SK-N-SH treated with all-trans-retinoic acid at 6 μM for 48 hours (cell line): ENCODE measurements around the gene TMEFF2.

Source experiments
- ISL1 ChIP-seq: fragments of 250-450 bp; sonication (Bioruptor Pico); IDR thresholded peaks from 2 replicates; pipeline ENCODE4 v2.1.2; 2022; ENCODE audit warnings: mild to moderate bottlenecking, moderate library complexity
- OSR1 ChIP-seq: fragments of 250-450 bp; sonication (Bioruptor Pico); IDR thresholded peaks from 2 replicates; pipeline ENCODE4 v1.8.0; 2022; ENCODE audit warnings: moderate library complexity, mild to moderate bottlenecking, inconsistent platforms
- PPARA ChIP-seq: fragments of 250-450 bp; sonication (Bioruptor Pico); IDR thresholded peaks from 2 replicates; pipeline ENCODE4 v1.5.0; 2020; ENCODE audit warnings: mild to moderate bottlenecking, borderline replicate concordance
- RARB ChIP-seq: fragments of 250-450 bp; sonication (Bioruptor Pico); IDR thresholded peaks from 2 replicates; pipeline ENCODE4 v1.8.0; 2021; ENCODE audit warnings: mild to moderate bottlenecking, moderate library complexity
- TOX ChIP-seq: fragments of 250-450 bp; sonication (Bioruptor Pico); IDR thresholded peaks from 2 replicates; pipeline ENCODE4 v1.8.0; 2021; ENCODE audit warnings: mild to moderate bottlenecking, moderate library complexity, borderline replicate concordance
- ZC3H10 ChIP-seq: fragments of 250-450 bp; sonication (Bioruptor Pico); IDR thresholded peaks from 2 replicates; pipeline ENCODE4 v1.5.1; 2021; ENCODE audit warnings: mild to moderate bottlenecking, moderate library complexity
- ZNF565 ChIP-seq: fragments of 450-650 bp; formaldehyde crosslinking; conservative IDR thresholded peaks from 2 replicates; pipeline ENCODE4 v1.5.0; 2020; ENCODE audit warnings: low read depth, mild to moderate bottlenecking, moderate library complexity
- ZNF70 ChIP-seq: fragments of 450-650 bp; formaldehyde crosslinking; IDR thresholded peaks from 2 replicates; pipeline ENCODE4 v1.5.0; 2020; ENCODE audit warnings: mild to moderate bottlenecking, moderate library complexity
- ZNF8 ChIP-seq: fragments of 450-650 bp; formaldehyde crosslinking; IDR thresholded peaks from 2 replicates; pipeline ENCODE4 v1.5.0; 2020; ENCODE audit warnings: mild to moderate bottlenecking, moderate library complexity
- TF ChIP-seq, protein P1 (sequence below): fragments of 250-450 bp; sonication (Bioruptor Pico); IDR thresholded peaks from 2 replicates; pipeline ENCODE4 v1.5.1; 2021; ENCODE audit warnings: mild to moderate bottlenecking, moderate library complexity
- TF ChIP-seq, protein P2 (sequence below): fragments of 250-450 bp; sonication (Bioruptor Pico); IDR thresholded peaks from 2 replicates; pipeline ENCODE4 v1.8.0; 2020; ENCODE audit warnings: mild to moderate bottlenecking, moderate library complexity, borderline replicate concordance

DNA sequence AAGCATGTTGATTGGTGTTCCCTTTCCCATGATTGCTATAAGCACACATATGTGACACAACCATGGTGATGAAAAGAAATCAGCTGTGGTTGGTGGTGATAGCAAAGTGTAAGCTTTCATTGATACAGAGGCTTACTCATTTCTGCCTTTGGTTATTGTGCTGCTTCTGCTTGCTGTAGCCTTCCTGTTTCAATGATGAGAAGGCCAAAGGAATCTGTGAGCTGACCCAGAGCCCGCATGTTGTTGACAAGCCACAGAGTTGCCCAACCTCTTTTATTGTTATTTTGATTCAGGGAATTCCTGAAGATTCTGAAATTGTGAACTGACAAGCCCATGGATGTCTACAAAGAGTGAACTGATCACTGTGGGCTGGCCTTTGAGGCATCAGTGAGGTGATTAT is 164.4 kb downstream of the TMEFF2 start:
- TF ChIP-seq RARB (no peak), ZNF8 (no peak), PPARA (CRISPR knock-in tag) (no peak), OSR1 (CRISPR knock-in tag) (no peak), ISL1 (CRISPR knock-in tag) (no peak), TOX (CRISPR knock-in tag) (no peak), ZNF565 (CRISPR knock-in tag) (no peak), ZC3H10 (no peak), ZNF70 (CRISPR knock-in tag) (no peak)
- TF ChIP-seq, protein P1, sequence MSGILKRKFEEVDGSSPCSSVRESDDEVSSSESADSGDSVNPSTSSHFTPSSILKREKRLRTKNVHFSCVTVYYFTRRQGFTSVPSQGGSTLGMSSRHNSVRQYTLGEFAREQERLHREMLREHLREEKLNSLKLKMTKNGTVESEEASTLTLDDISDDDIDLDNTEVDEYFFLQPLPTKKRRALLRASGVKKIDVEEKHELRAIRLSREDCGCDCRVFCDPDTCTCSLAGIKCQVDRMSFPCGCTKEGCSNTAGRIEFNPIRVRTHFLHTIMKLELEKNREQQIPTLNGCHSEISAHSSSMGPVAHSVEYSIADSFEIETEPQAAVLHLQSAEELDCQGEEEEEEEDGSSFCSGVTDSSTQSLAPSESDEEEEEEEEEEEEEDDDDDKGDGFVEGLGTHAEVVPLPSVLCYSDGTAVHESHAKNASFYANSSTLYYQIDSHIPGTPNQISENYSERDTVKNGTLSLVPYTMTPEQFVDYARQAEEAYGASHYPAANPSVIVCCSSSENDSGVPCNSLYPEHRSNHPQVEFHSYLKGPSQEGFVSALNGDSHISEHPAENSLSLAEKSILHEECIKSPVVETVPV (CRISPR knock-in tag), result no peak
- TF ChIP-seq, protein P2, sequence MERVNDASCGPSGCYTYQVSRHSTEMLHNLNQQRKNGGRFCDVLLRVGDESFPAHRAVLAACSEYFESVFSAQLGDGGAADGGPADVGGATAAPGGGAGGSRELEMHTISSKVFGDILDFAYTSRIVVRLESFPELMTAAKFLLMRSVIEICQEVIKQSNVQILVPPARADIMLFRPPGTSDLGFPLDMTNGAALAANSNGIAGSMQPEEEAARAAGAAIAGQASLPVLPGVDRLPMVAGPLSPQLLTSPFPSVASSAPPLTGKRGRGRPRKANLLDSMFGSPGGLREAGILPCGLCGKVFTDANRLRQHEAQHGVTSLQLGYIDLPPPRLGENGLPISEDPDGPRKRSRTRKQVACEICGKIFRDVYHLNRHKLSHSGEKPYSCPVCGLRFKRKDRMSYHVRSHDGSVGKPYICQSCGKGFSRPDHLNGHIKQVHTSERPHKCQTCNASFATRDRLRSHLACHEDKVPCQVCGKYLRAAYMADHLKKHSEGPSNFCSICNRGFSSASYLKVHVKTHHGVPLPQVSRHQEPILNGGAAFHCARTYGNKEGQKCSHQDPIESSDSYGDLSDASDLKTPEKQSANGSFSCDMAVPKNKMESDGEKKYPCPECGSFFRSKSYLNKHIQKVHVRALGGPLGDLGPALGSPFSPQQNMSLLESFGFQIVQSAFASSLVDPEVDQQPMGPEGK (CRISPR knock-in tag), result no peak
